ENCODE measurements around the gene IGLL5.

DNA sequence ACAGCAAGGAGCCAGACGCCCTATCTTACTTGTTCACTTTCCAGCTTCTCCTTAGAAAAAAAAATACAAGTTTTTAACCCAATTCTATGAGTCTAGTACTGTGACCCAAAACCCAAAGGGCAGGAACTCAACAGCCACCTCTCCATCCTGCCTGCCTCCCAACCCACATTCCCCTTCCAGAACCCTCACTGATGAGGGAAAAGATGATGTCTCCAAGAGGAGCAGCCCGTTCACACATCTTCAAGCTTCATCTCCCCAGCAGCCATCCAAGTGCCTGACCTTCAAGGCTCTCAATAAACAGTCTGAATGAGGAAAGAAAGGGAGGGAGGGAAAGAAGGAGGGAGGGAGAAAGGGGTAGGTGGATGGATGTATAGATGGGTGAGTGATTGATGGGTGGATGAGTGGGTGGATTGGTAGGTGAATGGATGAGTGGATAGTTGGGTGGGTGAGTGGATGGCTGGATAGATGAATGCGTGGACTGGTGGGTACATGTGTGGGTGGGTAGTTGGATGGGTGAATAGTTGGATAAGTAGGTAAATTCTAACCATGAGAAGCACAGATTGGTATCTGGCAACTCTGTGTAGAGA is 50.4 kb downstream of the IGLL5 start:
- no peak for TF ChIP-seq ZFX (CRISPR knock-in tag; IDR thresholded peaks at IDR 0.05; ENCODE audit: low read depth)
- TF ChIP-seq ZNF260 (CRISPR knock-in tag; IDR thresholded peaks at IDR 0.05; ENCODE audit: borderline replicate concordance, low read depth) = no peak
- TF ChIP-seq, protein P1, sequence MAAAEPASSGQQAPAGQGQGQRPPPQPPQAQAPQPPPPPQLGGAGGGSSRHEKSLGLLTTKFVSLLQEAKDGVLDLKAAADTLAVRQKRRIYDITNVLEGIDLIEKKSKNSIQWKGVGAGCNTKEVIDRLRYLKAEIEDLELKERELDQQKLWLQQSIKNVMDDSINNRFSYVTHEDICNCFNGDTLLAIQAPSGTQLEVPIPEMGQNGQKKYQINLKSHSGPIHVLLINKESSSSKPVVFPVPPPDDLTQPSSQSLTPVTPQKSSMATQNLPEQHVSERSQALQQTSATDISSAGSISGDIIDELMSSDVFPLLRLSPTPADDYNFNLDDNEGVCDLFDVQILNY (CRISPR knock-in tag; conservative IDR thresholded peaks at IDR 0.05) = no peak
- TF ChIP-seq, protein P2, sequence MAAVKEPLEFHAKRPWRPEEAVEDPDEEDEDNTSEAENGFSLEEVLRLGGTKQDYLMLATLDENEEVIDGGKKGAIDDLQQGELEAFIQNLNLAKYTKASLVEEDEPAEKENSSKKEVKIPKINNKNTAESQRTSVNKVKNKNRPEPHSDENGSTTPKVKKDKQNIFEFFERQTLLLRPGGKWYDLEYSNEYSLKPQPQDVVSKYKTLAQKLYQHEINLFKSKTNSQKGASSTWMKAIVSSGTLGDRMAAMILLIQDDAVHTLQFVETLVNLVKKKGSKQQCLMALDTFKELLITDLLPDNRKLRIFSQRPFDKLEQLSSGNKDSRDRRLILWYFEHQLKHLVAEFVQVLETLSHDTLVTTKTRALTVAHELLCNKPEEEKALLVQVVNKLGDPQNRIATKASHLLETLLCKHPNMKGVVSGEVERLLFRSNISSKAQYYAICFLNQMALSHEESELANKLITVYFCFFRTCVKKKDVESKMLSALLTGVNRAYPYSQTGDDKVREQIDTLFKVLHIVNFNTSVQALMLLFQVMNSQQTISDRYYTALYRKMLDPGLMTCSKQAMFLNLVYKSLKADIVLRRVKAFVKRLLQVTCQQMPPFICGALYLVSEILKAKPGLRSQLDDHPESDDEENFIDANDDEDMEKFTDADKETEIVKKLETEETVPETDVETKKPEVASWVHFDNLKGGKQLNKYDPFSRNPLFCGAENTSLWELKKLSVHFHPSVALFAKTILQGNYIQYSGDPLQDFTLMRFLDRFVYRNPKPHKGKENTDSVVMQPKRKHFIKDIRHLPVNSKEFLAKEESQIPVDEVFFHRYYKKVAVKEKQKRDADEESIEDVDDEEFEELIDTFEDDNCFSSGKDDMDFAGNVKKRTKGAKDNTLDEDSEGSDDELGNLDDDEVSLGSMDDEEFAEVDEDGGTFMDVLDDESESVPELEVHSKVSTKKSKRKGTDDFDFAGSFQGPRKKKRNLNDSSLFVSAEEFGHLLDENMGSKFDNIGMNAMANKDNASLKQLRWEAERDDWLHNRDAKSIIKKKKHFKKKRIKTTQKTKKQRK (IDR thresholded peaks at IDR 0.05; ENCODE audit: low read length) = no peak
- TF ChIP-seq, protein P3, sequence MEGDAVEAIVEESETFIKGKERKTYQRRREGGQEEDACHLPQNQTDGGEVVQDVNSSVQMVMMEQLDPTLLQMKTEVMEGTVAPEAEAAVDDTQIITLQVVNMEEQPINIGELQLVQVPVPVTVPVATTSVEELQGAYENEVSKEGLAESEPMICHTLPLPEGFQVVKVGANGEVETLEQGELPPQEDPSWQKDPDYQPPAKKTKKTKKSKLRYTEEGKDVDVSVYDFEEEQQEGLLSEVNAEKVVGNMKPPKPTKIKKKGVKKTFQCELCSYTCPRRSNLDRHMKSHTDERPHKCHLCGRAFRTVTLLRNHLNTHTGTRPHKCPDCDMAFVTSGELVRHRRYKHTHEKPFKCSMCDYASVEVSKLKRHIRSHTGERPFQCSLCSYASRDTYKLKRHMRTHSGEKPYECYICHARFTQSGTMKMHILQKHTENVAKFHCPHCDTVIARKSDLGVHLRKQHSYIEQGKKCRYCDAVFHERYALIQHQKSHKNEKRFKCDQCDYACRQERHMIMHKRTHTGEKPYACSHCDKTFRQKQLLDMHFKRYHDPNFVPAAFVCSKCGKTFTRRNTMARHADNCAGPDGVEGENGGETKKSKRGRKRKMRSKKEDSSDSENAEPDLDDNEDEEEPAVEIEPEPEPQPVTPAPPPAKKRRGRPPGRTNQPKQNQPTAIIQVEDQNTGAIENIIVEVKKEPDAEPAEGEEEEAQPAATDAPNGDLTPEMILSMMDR (CRISPR knock-in tag; IDR thresholded peaks at IDR 0.05) = no peak
- TF ChIP-seq GTF2F1 (IDR thresholded peaks at IDR 0.05; ENCODE audit: low read length) = no peak
- TF ChIP-seq TAF1 (CRISPR knock-in tag; IDR thresholded peaks at IDR 0.05) = no peak
- no peak for TF ChIP-seq ELF4 (CRISPR knock-in tag; IDR thresholded peaks at IDR 0.05; ENCODE audit: borderline replicate concordance)
- TF ChIP-seq, protein P4, sequence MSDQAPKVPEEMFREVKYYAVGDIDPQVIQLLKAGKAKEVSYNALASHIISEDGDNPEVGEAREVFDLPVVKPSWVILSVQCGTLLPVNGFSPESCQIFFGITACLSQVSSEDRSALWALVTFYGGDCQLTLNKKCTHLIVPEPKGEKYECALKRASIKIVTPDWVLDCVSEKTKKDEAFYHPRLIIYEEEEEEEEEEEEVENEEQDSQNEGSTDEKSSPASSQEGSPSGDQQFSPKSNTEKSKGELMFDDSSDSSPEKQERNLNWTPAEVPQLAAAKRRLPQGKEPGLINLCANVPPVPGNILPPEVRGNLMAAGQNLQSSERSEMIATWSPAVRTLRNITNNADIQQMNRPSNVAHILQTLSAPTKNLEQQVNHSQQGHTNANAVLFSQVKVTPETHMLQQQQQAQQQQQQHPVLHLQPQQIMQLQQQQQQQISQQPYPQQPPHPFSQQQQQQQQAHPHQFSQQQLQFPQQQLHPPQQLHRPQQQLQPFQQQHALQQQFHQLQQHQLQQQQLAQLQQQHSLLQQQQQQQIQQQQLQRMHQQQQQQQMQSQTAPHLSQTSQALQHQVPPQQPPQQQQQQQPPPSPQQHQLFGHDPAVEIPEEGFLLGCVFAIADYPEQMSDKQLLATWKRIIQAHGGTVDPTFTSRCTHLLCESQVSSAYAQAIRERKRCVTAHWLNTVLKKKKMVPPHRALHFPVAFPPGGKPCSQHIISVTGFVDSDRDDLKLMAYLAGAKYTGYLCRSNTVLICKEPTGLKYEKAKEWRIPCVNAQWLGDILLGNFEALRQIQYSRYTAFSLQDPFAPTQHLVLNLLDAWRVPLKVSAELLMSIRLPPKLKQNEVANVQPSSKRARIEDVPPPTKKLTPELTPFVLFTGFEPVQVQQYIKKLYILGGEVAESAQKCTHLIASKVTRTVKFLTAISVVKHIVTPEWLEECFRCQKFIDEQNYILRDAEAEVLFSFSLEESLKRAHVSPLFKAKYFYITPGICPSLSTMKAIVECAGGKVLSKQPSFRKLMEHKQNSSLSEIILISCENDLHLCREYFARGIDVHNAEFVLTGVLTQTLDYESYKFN (CRISPR knock-in tag; conservative IDR thresholded peaks at IDR 0.05) = no peak
- TF ChIP-seq HDAC1 (CRISPR knock-in tag; IDR thresholded peaks at IDR 0.05) = no peak
- TF ChIP-seq, protein P5, sequence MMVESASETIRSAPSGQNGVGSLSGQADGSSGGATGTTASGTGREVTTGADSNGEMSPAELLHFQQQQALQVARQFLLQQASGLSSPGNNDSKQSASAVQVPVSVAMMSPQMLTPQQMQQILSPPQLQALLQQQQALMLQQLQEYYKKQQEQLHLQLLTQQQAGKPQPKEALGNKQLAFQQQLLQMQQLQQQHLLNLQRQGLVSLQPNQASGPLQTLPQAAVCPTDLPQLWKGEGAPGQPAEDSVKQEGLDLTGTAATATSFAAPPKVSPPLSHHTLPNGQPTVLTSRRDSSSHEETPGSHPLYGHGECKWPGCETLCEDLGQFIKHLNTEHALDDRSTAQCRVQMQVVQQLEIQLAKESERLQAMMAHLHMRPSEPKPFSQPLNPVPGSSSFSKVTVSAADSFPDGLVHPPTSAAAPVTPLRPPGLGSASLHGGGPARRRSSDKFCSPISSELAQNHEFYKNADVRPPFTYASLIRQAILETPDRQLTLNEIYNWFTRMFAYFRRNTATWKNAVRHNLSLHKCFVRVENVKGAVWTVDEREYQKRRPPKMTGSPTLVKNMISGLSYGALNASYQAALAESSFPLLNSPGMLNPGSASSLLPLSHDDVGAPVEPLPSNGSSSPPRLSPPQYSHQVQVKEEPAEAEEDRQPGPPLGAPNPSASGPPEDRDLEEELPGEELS (CRISPR knock-in tag; IDR thresholded peaks at IDR 0.05) = no peak
- TF ChIP-seq ZNF263 (CRISPR knock-in tag; IDR thresholded peaks at IDR 0.05) = no peak
